ENCODE measurements around the gene CTNNA1.

DNA sequence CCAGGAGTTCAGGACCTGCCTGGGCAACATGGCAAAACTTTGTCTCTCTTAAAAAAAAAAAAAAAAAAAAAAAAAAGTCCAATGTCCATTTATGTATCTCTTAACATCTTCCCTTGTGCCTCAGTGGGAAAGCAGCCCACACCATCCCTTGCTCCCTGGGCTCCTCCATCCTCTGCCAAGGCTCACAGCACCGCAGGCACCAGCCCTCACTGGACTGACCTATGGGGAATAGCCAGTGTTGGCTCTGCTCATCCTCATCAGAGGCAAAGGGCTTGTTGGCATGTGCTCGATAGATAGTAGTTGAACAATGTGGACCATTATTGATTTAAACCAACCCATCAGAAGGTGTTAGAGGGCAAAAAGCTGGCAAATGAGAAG lies 183.7 kb downstream of the CTNNA1 start:
- TF ChIP-seq, protein P1, sequence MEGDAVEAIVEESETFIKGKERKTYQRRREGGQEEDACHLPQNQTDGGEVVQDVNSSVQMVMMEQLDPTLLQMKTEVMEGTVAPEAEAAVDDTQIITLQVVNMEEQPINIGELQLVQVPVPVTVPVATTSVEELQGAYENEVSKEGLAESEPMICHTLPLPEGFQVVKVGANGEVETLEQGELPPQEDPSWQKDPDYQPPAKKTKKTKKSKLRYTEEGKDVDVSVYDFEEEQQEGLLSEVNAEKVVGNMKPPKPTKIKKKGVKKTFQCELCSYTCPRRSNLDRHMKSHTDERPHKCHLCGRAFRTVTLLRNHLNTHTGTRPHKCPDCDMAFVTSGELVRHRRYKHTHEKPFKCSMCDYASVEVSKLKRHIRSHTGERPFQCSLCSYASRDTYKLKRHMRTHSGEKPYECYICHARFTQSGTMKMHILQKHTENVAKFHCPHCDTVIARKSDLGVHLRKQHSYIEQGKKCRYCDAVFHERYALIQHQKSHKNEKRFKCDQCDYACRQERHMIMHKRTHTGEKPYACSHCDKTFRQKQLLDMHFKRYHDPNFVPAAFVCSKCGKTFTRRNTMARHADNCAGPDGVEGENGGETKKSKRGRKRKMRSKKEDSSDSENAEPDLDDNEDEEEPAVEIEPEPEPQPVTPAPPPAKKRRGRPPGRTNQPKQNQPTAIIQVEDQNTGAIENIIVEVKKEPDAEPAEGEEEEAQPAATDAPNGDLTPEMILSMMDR (IDR thresholded peaks at IDR 0.05; ENCODE audit: low read depth, low read length), result no peak
- no peak for TF ChIP-seq POLR2A (IDR thresholded peaks at IDR 0.05; ENCODE audit: extremely low read depth, insufficient read length)
- TF ChIP-seq MYC (IDR thresholded peaks at IDR 0.05; ENCODE audit: low read depth, low read length), result no peak
- TF ChIP-seq, protein P2, sequence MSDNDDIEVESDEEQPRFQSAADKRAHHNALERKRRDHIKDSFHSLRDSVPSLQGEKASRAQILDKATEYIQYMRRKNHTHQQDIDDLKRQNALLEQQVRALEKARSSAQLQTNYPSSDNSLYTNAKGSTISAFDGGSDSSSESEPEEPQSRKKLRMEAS (IDR thresholded peaks at IDR 0.05; ENCODE audit: low read depth, low read length), result no peak

All from NB4 (cell line).